Tibial artery (tissue), 4 donors: Measurements from ENCODE around the gene MRGPRF.

ENCODE experiments used
- DNase-seq, 2 donors: peaks; one replicate each; pipeline ENCODE4 v3.0.0-alpha.2; 2019
- H3K27ac ChIP-seq, 2 donors: fragments of 200-600 bp; sonication (generic) in 1 of 2; 1 replicate in 1 of 2; 2 replicates in 1 of 2; pipeline ENCODE4 v1.5.1; 2018 to 2019; ENCODE audit warnings: mild to moderate bottlenecking in 1 of 2
- H3K27me3 ChIP-seq, 2 donors: fragments of 200-600 bp; sonication (generic) in 1 of 2; one replicate each; pipeline versions ENCODE4 v1.5.1 to v1.6.0; 2016 to 2019
- H3K36me3 ChIP-seq, 3 donors: fragments of 200-600 bp; sonication (generic) in 2 of 3; one replicate each; pipeline ENCODE4 v1.5.1; 2016 to 2019; ENCODE audit warnings: mild to moderate bottlenecking in 2 of 3
- H3K4me1 ChIP-seq, 4 donors: fragments of 200-600 bp; sonication (generic) in 2 of 4; 1 replicate in 3 of 4; 2 replicates in 1 of 4; pipeline ENCODE4 v1.5.1; 2016 to 2019
- H3K4me3 ChIP-seq, 2 donors: fragments of 200-600 bp; sonication (generic) in 1 of 2; 1 replicate in 1 of 2; 2 replicates in 1 of 2; pipeline ENCODE4 v1.5.1; 2018 to 2019; ENCODE audit warnings: mild to moderate bottlenecking in 2 of 2
- H3K9me3 ChIP-seq, 3 donors: fragments of 200-600 bp; sonication (generic) in 1 of 3; one replicate each; pipeline ENCODE4 v1.5.1; 2016 to 2019
- CTCF ChIP-seq, 2 experiments: fragments of 200-600 bp in 1 of 2; fragments of 450-650 bp in 1 of 2; IDR thresholded peaks; one replicate each; pipeline ENCODE4 v1.5.1; 2017 to 2019; ENCODE audit warnings: antibody characterized with exemption in 2 of 2, mild to moderate bottlenecking in 1 of 2, moderate library complexity in 1 of 2
- intact Hi-C: fragments of 100-400 bp; cut with DNase I; formaldehyde crosslinking; loops from one replicate; pipeline ENCODE4 v1.15.0; 2023; ENCODE audit warnings: low total_unique reads

MRGPRF gene

DNA sequence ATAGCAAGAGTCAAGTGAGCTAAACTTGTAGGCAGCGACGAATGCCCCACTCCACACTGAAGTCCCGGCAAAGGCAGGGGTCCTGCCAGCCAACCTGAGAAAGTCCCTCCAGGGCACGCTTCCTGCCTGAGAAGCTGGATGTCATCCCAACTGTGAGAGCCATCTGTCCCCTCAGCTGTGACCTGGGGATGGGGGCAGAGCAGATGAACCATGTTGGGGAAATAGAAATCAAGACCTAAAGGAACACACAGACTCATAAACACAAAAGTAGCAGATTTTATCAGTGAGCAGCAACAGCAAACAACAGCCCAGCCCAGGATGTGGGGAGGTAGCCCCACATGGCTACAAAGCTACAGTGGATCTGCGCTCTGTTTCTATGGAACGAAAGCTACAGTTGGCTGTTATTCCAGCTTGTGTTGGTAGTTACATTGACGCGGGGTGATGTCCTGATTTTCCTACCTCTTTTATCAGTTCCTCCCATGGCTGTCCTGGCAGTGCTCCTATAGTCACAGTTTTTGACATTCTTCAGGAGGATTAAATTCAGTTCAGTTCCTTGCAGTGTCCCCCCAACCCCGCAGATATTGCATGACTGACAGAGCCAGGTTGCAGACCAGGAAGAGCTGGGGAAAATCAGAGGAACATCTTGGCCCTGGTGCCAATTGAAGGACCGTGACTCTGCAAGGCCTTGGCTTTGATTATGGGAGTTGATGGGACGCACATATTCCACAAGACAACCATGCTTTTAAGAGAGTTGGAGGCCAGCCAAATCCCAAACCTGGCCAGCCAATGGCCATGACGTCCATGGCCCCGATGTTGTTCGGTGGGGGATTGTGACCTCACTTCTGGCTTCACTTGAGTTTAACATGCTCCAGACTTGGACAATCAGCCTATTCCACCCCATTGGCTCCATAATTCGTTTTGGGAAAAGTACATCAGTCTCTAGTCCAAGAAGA, 46.9 kb downstream of the MRGPRF start:
- Histone ChIP-seq H3K36me3 (no peaks in the 10 kb centered on the region), H3K9me3 (no peaks in the 10 kb centered on the region), H3K27ac (no peak overlapping the region), H3K27me3 (peaks cover 0 to 4% of the 10 kb centered on the region in 2 donors), H3K4me1 (peaks cover 0 to 8% (median 1%) of the 10 kb centered on the region in 4 donors), H3K4me3 (no peak overlapping the region)
- no peak for TF ChIP-seq CTCF (IDR thresholded peaks at IDR 0.05)
- intact Hi-C loops, result no loop called here
- DNase-seq, result peak in 1 of 2 donors; percentile 33

- peaks cover 0 to 5% (median 1%) of the 10 kb centered on the region in 4 donors for H3K4me1 ChIP-seq
- no peak overlapping the region for H3K4me3 ChIP-seq
- no peaks in the 10 kb centered on the region for H3K9me3 ChIP-seq
- intact Hi-C loops, result no loop called here
- no peak overlapping the region for H3K27ac ChIP-seq
- H3K27me3 ChIP-seq, result no peaks in the 10 kb centered on the region
- no peak for TF ChIP-seq CTCF (IDR thresholded peaks at IDR 0.05)
- DNase-seq, result peak in 1 of 2 donors; percentile 31
- no peaks in the 10 kb centered on the region for H3K36me3 ChIP-seq
Observed at GRCh38 chr11:68963779-68964178, 49.3 kb downstream of the MRGPRF start.

DNA sequence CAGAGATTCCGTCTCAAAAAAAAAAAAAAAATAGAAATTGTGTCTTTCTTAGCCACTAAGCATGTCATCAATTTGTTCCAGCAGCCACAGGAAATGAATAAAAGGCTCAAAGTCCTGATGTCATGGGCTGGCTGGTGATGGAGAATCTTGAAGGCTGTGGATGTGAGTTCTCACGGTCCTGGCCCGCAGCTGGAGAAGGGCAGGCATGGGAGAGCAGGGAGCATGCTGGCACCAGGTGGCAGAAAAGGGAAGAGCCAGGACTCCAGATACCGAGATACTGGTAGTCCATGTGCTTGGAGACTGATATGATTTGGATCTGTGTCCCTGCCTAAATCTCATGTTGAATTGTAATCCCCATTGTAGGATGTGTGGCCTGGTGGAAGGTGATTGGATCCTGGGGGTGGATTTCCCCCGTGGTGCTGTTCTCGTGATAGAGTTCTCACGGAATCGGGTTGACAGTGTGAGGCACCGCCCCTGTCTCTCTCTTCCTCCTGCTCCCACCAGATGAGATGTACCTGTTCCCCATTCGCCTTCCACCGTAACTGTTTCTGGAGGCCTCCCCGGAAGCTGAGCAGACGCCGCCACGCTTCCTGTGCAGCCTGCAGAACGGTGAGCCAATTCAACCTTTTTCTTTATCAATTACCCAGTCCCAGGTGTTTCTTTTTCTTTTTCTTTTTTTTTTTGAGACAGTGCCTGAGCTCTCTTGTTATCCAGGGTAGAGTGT, 50.4 kb downstream of the MRGPRF start:
- Histone ChIP-seq H3K9me3 (no peaks in the 10 kb centered on the region), H3K4me1 (no peaks in the 10 kb centered on the region), H3K27ac (no peak overlapping the region), H3K36me3 (no peaks in the 10 kb centered on the region), H3K27me3 (no peaks in the 10 kb centered on the region), H3K4me3 (no peak overlapping the region)
- peak; percentile 37 to 46 for TF ChIP-seq CTCF (IDR thresholded peaks at IDR 0.05)
- peak in 1 of 2 donors; percentile 71 for DNase-seq
- intact Hi-C loops, result no loop called here

- Histone ChIP-seq H3K4me1 (peaks cover 0 to 6% (median under 1%) of the 10 kb centered on the region in 4 donors), H3K36me3 (no peaks in the 10 kb centered on the region), H3K27me3 (no peaks in the 10 kb centered on the region), H3K9me3 (no peaks in the 10 kb centered on the region), H3K27ac (no peak overlapping the region), H3K4me3 (no peak overlapping the region)
- no peak for DNase-seq
- intact Hi-C loops, result no loop called here
- TF ChIP-seq CTCF (IDR thresholded peaks at IDR 0.05), result no peak
Observed at GRCh38 chr11:68961245-68961644, 51.8 kb downstream of the MRGPRF start.

GRCh38 chr11:68960294-68961071, 52.6 kb downstream of the MRGPRF start:
- no peak overlapping the region for H3K27ac ChIP-seq
- no peak for DNase-seq

More at GRCh38 chr11:68960294-68961071, 52.6 kb downstream of the MRGPRF start:
- peaks cover 0 to 8% (median 2%) of the 10 kb centered on the region in 4 donors for H3K4me1 ChIP-seq
- H3K36me3 ChIP-seq, result no peaks in the 10 kb centered on the region
- no peak for TF ChIP-seq CTCF (IDR thresholded peaks at IDR 0.05)
- H3K27me3 ChIP-seq, result no peaks in the 10 kb centered on the region
- intact Hi-C loops, result no loop called here
- H3K4me3 ChIP-seq, result no peak overlapping the region
- H3K9me3 ChIP-seq, result no peaks in the 10 kb centered on the region
